SK-N-SH (cell line): ENCODE results near the gene RHOJ. TPM values are rescaled to one million over a fixed set of nuclear protein-coding genes. Genes with fewer than 3 reads are reported as not detected.

Experiments used
- CTCF ChIA-PET: fragments of 300-600, 350-600 bp; formaldehyde crosslinking; extraction: SDS; loops from one replicate; lab custom pipeline; 2021; lab: Yijun Ruan, JAX
- POLR2A ChIA-PET: fragments of 350-600 bp; sonication (Branson Sonifier 250); formaldehyde crosslinking; extraction: SDS; loops from one replicate; lab custom pipeline; 2020; ENCODE audit warnings: antibody characterized with exemption, inconsistent platforms; lab: Yijun Ruan, JAX
- DNase-seq: peaks from one replicate; pipeline ENCODE4 v3.0.0; 2012
- H2AFZ ChIP-seq: fragments of 200-600 bp; sonication (generic); 2 replicates; pipeline ENCODE4 v1.8.1; 2016; ENCODE audit warnings: antibody characterized with exemption, mild to moderate bottlenecking, low read depth
- H3F3A ChIP-seq: fragments of 200-600 bp; sonication (generic); replicated peaks from 2 replicates; pipeline ENCODE3; 2016; ENCODE audit warnings: antibody characterized with exemption, mild to moderate bottlenecking; ENCODE audit not compliant: insufficient read depth
- H3K27ac ChIP-seq, 2 experiments: fragments of 200-500 bp in 1 of 2; fragments of 200-600 bp in 1 of 2; sonication (Bioruptor generic) in 1 of 2; sonication (generic), shearing (Covaris generic) in 1 of 2; 2 replicates each; pipeline versions ENCODE4 v1.5.1 to v1.6.1; 2014 to 2016; ENCODE audit warnings: low read depth in 2 of 2, inconsistent platforms in 1 of 2, low read length in 1 of 2, mild to moderate bottlenecking in 1 of 2, mixed read lengths in 1 of 2
- H3K27me3 ChIP-seq: fragments of 200-600 bp; sonication (generic), shearing (Covaris generic); 2 replicates; pipeline ENCODE4 v1.6.1; 2016; ENCODE audit warnings: mixed run types; ENCODE audit not compliant: insufficient read depth
- H3K36me3 ChIP-seq, 2 experiments: fragments of 200-500 bp in 1 of 2; fragments of 200-600 bp in 1 of 2; sonication (Bioruptor generic) in 1 of 2; sonication (generic) in 1 of 2; replicated peaks in 1 of 2; 2 replicates each; pipeline versions ENCODE3 to v1.5.1; 2014 to 2016; ENCODE audit warnings: low read length in 1 of 2, mild to moderate bottlenecking in 1 of 2; ENCODE audit not compliant: insufficient read depth in 2 of 2, control insufficient read depth in 1 of 2
- H3K4me1 ChIP-seq, 2 experiments: fragments of 200-500 bp in 1 of 2; fragments of 200-600 bp in 1 of 2; sonication (Bioruptor generic) in 1 of 2; sonication (generic), shearing (Covaris generic) in 1 of 2; 2 replicates each; pipeline versions ENCODE4 v1.5.1 to v1.6.1; 2014 to 2016; ENCODE audit warnings: low read depth in 1 of 2, low read length in 1 of 2, mixed run types in 1 of 2; ENCODE audit not compliant: insufficient read depth in 2 of 2, control insufficient read depth in 1 of 2
- H3K4me2 ChIP-seq: fragments of 200-600 bp; sonication (generic), shearing (Covaris generic); 2 replicates; pipeline ENCODE4 v1.6.1; 2017; ENCODE audit warnings: mixed run types
- H3K4me3 ChIP-seq, 2 experiments: fragments of 200-500 bp in 1 of 2; fragments of 200-600 bp in 1 of 2; sonication (Bioruptor generic) in 1 of 2; sonication (generic), shearing (Covaris generic) in 1 of 2; 2 replicates each; pipeline versions ENCODE4 v1.5.1 to v1.8.1; 2014 to 2016; ENCODE audit warnings: low read depth in 2 of 2, inconsistent platforms in 1 of 2, low read length in 1 of 2, mild to moderate bottlenecking in 1 of 2, mixed read lengths in 1 of 2, moderate library complexity in 1 of 2
- H3K79me2 ChIP-seq: fragments of 200-600 bp; sonication (generic); 2 replicates; pipeline ENCODE4 v1.8.1; 2017; ENCODE audit warnings: mild to moderate bottlenecking; ENCODE audit not compliant: insufficient read depth
- H3K9ac ChIP-seq: fragments of 200-600 bp; sonication (generic); 2 replicates; pipeline ENCODE4 v1.6.1; 2017; ENCODE audit warnings: mixed run types
- H3K9me2 ChIP-seq: fragments of 200-600 bp; sonication (generic); 2 replicates; pipeline ENCODE4 v1.6.1; 2017; ENCODE audit warnings: mixed run types
- H3K9me3 ChIP-seq: fragments of 200-600 bp; sonication (generic); 2 replicates; pipeline ENCODE4 v1.6.1; 2017; ENCODE audit warnings: mixed run types, mild to moderate bottlenecking, moderate library complexity
- H4K20me1 ChIP-seq: fragments of 200-600 bp; sonication (generic); 2 replicates; pipeline ENCODE4 v1.6.1; 2017; ENCODE audit warnings: mild to moderate bottlenecking, mixed run types; ENCODE audit not compliant: insufficient read depth
- CTCF ChIP-seq: fragments of 200-600 bp; sonication (generic); IDR thresholded peaks from 2 replicates; pipeline ENCODE4 v1.6.1; 2017; ENCODE audit warnings: antibody characterized with exemption, mild to moderate bottlenecking, moderate library complexity
- ELF1 ChIP-seq: IDR thresholded peaks from 2 replicates; pipeline ENCODE4 v1.4.0; 2012
- EP300 ChIP-seq, 2 experiments: IDR thresholded peaks; 2 replicates each; pipeline versions ENCODE4 v1.4.0 to v1.6.1; 2012; ENCODE audit warnings: borderline replicate concordance in 1 of 2, low read depth in 1 of 2, low read length in 1 of 2
- EZH2phosphoT487 ChIP-seq: fragments of 200-600 bp; sonication (generic); IDR thresholded peaks from 2 replicates; pipeline ENCODE4 v1.6.1; 2017; ENCODE audit warnings: low read depth, mixed run types, mild to moderate bottlenecking, antibody characterized with exemption, moderate library complexity, borderline replicate concordance
- FOSL2 ChIP-seq: IDR thresholded peaks from 2 replicates; pipeline ENCODE4 v1.4.0; 2012; ENCODE audit warnings: low read depth, mild to moderate bottlenecking, moderate library complexity, borderline replicate concordance
- FOXM1 ChIP-seq: IDR thresholded peaks from 2 replicates; pipeline ENCODE4 v1.4.0; 2012; ENCODE audit warnings: low read depth, mild to moderate bottlenecking
- GABPA ChIP-seq: IDR thresholded peaks from 2 replicates; pipeline ENCODE4 v1.4.0; 2012; ENCODE audit warnings: low read depth, mild to moderate bottlenecking
- GATA2 ChIP-seq: sonication (generic); formaldehyde crosslinking; IDR thresholded peaks from 2 replicates; pipeline ENCODE4 v1.5.0; 2020; ENCODE audit warnings: mild to moderate bottlenecking, missing genetic modification reagents
- IRF3 ChIP-seq: fragments of 150-350 bp; IDR thresholded peaks from 2 replicates; pipeline ENCODE4 v1.6.1; 2016; ENCODE audit warnings: mild to moderate bottlenecking, low read depth, low read length
- MXI1 ChIP-seq: IDR thresholded peaks from 2 replicates; pipeline ENCODE4 v1.6.1; 2012; ENCODE audit warnings: mild to moderate bottlenecking, low read depth, low read length, improper control_type of control experiment
- NRF1 ChIP-seq: IDR thresholded peaks from 2 replicates; pipeline ENCODE4 v1.6.1; 2012; ENCODE audit warnings: low read depth, mild to moderate bottlenecking, low read length
- SMC3 ChIP-seq: IDR thresholded peaks from 2 replicates; pipeline ENCODE4 v1.6.1; 2012; ENCODE audit warnings: low read depth, low read length, improper control_type of control experiment
- TAF1 ChIP-seq: IDR thresholded peaks from 2 replicates; pipeline ENCODE4 v1.6.1; 2012; ENCODE audit warnings: low read depth, mild to moderate bottlenecking, low read length, moderate library complexity, borderline replicate concordance
- TEAD4 ChIP-seq: IDR thresholded peaks from 2 replicates; pipeline ENCODE4 v1.4.0; 2012; ENCODE audit warnings: mild to moderate bottlenecking, borderline replicate concordance; ENCODE audit not compliant: insufficient read depth
- USF1 ChIP-seq: IDR thresholded peaks from 2 replicates; pipeline ENCODE4 v1.4.0; 2012; ENCODE audit warnings: low read depth, borderline replicate concordance
- YY1 ChIP-seq: IDR thresholded peaks from 2 replicates; pipeline ENCODE4 v1.4.0; 2012; ENCODE audit warnings: low read depth, mild to moderate bottlenecking
- WGBS: methylation state at CpG from one replicate; pipeline ENCODE4 v1.1.6; 2017; ENCODE audit warnings: low lambda C conversion rate; 5-methylcytosine and 5-hydroxymethylcytosine counted together
- polyA plus RNA-seq, 3 experiments: library from polyadenylated mRNA; depleted of rRNA; stranded (reverse); fragments of >200 nt; gene quantifications; 2 replicates each; pipeline ENCODE4 v1.2.3, GENCODE V29; 2012

Gene RHOJ
- polyA plus RNA-seq, 1 of the 3 experiments (the other 2 are of a cell fraction): 12.1 TPM

GRCh38 chr14:63223596-63223995, 19.4 kb downstream of the RHOJ start (continued):
- TF ChIP-seq MXI1: no peak
- TF ChIP-seq IRF3: no peak

GRCh38 chr14:63224196-63224595, 20.0 kb downstream of the RHOJ start:
- Histone ChIP-seq H3K4me2 (no peak overlapping the region; the same call in 1 of the 2 replicates), H3K79me2 (no peaks in the 10 kb centered on the region), H3F3A (no peaks in the 10 kb centered on the region), H3K27ac (no peak overlapping the region), H3K4me1 (peaks cover 0 to 6% of the 10 kb centered on the region in 2 experiments; a peak in 1 of 4 replicates), H3K9ac (no peak overlapping the region), H4K20me1 (no peaks in the 10 kb centered on the region), H3K9me2 (no peaks in the 10 kb centered on the region), H3K4me3 (no peak overlapping the region), H2AFZ (0 out of 2 replicates have a peak overlapping the region, but pooled peaks have one; percentile 23), H3K27me3 (no peaks in the 10 kb centered on the region), H3K36me3 (no peaks in the 10 kb centered on the region), H3K9me3 (no peaks in the 10 kb centered on the region)
- POLR2A ChIA-PET: no interaction called here
- DNase-seq: no peak
- CTCF ChIA-PET: no interaction called here
- TF ChIP-seq TEAD4: no peak
- TF ChIP-seq FOXM1: no peak
- TF ChIP-seq USF1: no peak
- TF ChIP-seq CTCF: no peak
- TF ChIP-seq EZH2phosphoT487: no peak
- no peak for TF ChIP-seq GATA2
- no peak for TF ChIP-seq EP300 (IDR thresholded peaks at IDR 0.05; ENCODE audit: borderline replicate concordance in 1 of 2, low read depth in 1 of 2, low read length in 1 of 2)
- TF ChIP-seq YY1: no peak
- TF ChIP-seq TAF1: no peak
- no peak for TF ChIP-seq SMC3
- no peak for TF ChIP-seq NRF1
- TF ChIP-seq ELF1: no peak
- no peak for TF ChIP-seq FOSL2
- no peak for TF ChIP-seq GABPA
- 19% methylated on average over 4 of the region's 4 CpGs for WGBS
